GM06990 (cell line): ENCODE measurements around the gene PRKCA.

ENCODE experiments used
- DNase-seq: peaks from one replicate; pipeline ENCODE4 v3.0.0-alpha.2; 2011; ENCODE audit not compliant: insufficient read length; ENCODE audit errors: extremely low read depth
- H3K27me3 ChIP-seq: replicated peaks from 2 replicates; pipeline ENCODE4 v1.6.0; 2011; ENCODE audit warnings: low read length; ENCODE audit not compliant: control insufficient read depth, insufficient read depth
- H3K36me3 ChIP-seq: 2 replicates; pipeline ENCODE4 v1.5.1; 2011; ENCODE audit warnings: low read length; ENCODE audit not compliant: control insufficient read depth, insufficient read depth
- H3K4me3 ChIP-seq: replicated peaks from 2 replicates; pipeline ENCODE4 v1.5.1; 2011; ENCODE audit warnings: low read depth, mild to moderate bottlenecking, control low read depth, low read length
- TF ChIP-seq, protein P1 (sequence below): IDR thresholded peaks from 2 replicates; pipeline ENCODE4 v1.5.1; 2011; ENCODE audit warnings: low read length, control low read depth, mild to moderate bottlenecking, inconsistent platforms; ENCODE audit not compliant: insufficient read depth, poor library complexity, severe bottlenecking

The PRKCA gene

DNA sequence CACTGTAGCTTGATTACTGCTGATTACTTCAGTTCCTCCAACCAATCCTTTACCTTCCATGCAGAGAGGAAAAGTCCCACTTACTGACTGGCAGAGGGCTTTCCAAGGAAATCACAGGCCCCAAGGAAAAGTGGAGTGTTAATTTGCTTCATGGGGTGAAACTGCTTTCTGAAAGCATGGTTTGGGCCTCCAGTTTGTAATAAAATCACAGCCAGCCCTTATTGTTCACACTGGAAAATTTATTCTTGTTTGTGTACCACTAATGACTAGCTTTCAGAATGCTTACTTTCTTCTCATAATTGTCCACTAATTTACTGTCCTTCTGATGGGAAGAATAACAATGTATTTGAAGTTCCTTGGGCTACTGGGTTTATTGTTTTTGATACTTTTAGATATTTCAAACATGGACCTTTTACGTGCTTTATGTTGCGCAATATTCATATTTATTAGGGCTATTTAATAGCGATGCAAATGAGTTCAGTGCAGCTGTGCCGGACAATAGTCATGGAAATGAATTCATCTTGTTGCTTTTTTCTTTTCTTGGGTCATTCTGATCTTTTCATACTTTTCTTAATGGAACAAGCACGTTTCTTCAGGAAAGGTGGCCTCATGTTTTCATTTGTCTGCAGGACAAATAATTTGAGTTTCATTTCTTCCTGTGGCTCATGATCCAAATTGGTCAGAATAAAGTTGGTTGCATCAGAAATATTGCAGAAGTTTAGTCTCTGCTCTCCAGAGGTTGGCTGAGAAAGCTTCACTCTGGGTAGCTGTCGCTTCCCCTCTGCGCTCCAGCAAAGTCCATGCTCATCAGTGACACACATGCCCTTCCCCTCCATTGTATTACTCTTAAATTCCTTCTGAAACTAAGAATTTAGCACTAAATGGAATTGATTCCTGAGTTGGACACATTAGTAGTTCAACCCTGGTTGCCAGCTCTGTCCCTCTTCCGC, 128.7 kb downstream of the PRKCA start:
- no peak for DNase-seq
- H3K4me3 ChIP-seq: no peak overlapping the region
- H3K36me3 ChIP-seq: no peaks in the 10 kb centered on the region
- no peaks in the 10 kb centered on the region; the same call in 1 of the 2 replicates for H3K27me3 ChIP-seq
- TF ChIP-seq, protein P1, sequence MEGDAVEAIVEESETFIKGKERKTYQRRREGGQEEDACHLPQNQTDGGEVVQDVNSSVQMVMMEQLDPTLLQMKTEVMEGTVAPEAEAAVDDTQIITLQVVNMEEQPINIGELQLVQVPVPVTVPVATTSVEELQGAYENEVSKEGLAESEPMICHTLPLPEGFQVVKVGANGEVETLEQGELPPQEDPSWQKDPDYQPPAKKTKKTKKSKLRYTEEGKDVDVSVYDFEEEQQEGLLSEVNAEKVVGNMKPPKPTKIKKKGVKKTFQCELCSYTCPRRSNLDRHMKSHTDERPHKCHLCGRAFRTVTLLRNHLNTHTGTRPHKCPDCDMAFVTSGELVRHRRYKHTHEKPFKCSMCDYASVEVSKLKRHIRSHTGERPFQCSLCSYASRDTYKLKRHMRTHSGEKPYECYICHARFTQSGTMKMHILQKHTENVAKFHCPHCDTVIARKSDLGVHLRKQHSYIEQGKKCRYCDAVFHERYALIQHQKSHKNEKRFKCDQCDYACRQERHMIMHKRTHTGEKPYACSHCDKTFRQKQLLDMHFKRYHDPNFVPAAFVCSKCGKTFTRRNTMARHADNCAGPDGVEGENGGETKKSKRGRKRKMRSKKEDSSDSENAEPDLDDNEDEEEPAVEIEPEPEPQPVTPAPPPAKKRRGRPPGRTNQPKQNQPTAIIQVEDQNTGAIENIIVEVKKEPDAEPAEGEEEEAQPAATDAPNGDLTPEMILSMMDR: no peak

DNA sequence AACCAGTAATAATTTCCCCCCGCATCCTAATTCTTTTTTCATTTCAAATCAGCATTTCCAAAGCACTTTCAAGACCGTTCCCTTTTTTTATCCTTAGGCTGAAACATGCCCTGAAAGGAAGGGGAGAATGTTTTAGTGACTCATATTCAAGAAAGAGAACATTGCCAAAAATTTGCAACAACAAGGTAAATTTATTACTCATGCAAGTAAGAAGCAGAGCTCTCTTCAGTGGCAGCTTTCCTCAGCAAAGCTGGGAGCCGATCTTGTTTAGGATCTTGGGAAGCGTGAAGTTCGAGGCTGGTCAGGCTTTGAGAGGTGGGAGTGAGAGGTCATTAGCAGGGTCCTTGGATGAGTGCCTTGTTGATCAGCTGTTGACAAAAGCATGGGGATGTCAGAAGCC, 129.5 kb downstream of the PRKCA start:
- H3K27me3 ChIP-seq: no peaks in the 10 kb centered on the region; the same call in 1 of the 2 replicates
- H3K36me3 ChIP-seq: no peaks in the 10 kb centered on the region
- H3K4me3 ChIP-seq: no peak overlapping the region
- no peak for DNase-seq
- TF ChIP-seq, protein P1: no peak

DNA sequence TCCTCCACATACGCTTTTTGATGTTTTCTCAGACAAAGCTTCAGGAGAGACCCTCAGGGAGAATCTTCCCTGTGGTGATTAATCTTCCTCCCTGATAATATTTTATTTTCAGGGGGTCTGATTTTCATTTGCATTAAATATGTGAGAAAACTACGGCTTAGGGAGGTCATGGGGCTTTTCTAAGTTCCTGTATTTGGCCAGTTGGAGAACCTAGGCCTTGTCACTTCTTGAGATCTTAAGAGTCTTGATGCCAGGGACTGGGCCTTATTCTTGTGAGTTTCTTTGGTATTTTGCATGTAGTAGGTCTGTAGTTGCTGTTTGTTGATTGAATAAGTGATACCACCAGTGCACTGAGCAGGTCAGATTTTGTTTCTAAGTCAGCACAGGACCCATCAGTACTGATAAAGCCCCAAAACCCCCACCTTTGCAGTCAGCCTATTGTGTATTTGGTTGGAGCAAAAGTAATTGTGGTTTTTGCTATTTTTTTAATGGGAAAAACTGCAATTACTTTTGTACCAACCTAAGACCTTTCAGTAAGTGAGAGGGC, 130.1 kb downstream of the PRKCA start:
- Histone ChIP-seq H3K36me3 (no peaks in the 10 kb centered on the region), H3K27me3 (no peaks in the 10 kb centered on the region), H3K4me3 (no peak overlapping the region)
- no peak for DNase-seq
- TF ChIP-seq, protein P1: no peak

DNA sequence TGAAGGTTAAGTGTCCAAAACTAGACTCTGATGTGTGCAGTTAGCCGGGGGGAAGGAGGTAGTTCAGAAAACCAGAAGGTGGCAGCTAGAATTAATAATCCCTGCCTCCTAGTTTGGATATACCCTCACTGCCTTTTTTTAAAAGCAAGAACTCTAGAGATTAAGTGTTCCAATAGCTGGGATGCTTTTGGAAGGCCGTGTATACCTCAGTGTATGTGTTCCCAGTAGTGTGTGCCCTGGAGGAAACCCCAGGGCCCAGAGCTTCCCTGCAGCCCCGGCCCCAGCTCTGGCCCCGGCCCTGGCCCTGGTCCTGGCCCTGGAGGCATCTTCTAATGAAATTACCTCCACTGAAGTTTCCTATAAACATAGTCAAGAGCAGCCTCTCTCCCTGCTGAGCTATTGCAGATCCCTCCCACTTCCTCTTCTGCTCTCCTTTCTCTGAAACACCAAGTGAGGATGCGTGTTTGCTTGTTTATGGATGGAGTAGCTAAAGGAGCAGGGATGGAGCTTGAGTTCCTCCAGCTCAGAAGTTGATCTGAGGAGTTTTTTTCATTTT, 130.7 kb downstream of the PRKCA start:
- DNase-seq: no peak
- TF ChIP-seq, protein P1: no peak

DNA sequence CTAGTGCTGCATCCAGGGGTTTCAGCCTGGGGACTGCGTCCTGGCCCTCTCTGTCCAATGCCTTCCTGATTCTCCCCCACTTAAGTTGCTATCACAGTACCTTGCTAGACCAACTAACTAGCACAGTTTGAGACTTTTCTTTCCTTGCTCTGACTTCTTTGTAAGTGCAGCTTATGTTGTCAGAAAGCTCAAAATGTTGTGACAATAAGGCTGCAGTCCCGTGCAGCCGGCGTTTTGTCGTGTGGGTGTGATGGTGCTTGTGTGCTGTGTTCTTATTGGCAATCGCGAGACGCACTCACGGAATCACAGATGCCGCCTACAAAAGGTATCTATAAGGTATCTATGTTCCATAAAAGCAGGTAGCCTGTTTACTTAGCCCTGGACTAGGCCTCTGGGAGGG, 132.8 kb downstream of the PRKCA start:
- no peak for DNase-seq
- H3K4me3 ChIP-seq: no peak overlapping the region
- H3K36me3 ChIP-seq: no peaks in the 10 kb centered on the region
- H3K27me3 ChIP-seq: no peaks in the 10 kb centered on the region
- TF ChIP-seq, protein P1: no peak

More for the DNA sequence above, 130.7 kb downstream of the PRKCA start:
- no peaks in the 10 kb centered on the region for H3K36me3 ChIP-seq
- H3K4me3 ChIP-seq: no peak overlapping the region
- H3K27me3 ChIP-seq: no peaks in the 10 kb centered on the region
